ENCODE data around the gene ARHGAP8. TPM values are rescaled to one million over a fixed set of nuclear protein-coding genes. Genes with fewer than 3 reads are reported as not detected.

ARHGAP8 gene
- total and polyA plus RNA-seq, 2 donors (not counting 1 experiment from before 2014, with no cell fraction given), result 0.37 TPM; not detected in 1

- peaks cover 18 to 30% of the 10 kb centered on the region in 2 donors for H3K4me1 ChIP-seq (ENCODE audit: control insufficient read depth in 2 of 2, insufficient read depth in 2 of 2, low read length in 2 of 2)
- H3K4me3 Mint-ChIP-seq, result no peak overlapping the region
- no peaks in the 10 kb centered on the region for H3K36me3 ChIP-seq (replicated peaks in 1 of 2; ENCODE audit: control extremely low read depth in 1 of 2, control insufficient read depth in 1 of 2, extremely low read depth in 1 of 2, insufficient read depth in 2 of 2, low read length in 1 of 2)
- no peak for DNase-seq
- H3K27me3 Mint-ChIP-seq, result no peaks in the 10 kb centered on the region
- peaks cover 23% of the 10 kb centered on the region for H3K4me1 Mint-ChIP-seq
- H3K4me3 ChIP-seq (ENCODE audit: control extremely low read depth in 1 of 5, extremely low read depth in 1 of 5, insufficient read depth in 1 of 5, low read depth in 2 of 5, low read length in 4 of 5), result no peak overlapping the region
- no peaks in the 10 kb centered on the region for H4K20me1 ChIP-seq (ENCODE audit: control insufficient read depth, insufficient read depth, low read length, poor library complexity, severe bottlenecking)
- intact Hi-C loops (cut with micrococcal nuclease), result no loop called here
- peaks cover 21% of the 10 kb centered on the region for H3K79me2 ChIP-seq (ENCODE audit: control insufficient read depth, insufficient read depth, low read length)
- no peak overlapping the region for H3K4me2 ChIP-seq (replicated peaks; ENCODE audit: low read depth, low read length, poor library complexity, severe bottlenecking)
- H2AFZ ChIP-seq (ENCODE audit: insufficient read depth, low read depth, low read length, poor library complexity, severe bottlenecking), result no peak overlapping the region
- H3K27me3 ChIP-seq (replicated peaks in 1 of 4; ENCODE audit: control extremely low read depth in 1 of 4, control insufficient read depth in 3 of 4, insufficient read depth in 4 of 4, low read length in 3 of 4), result no peaks in the 10 kb centered on the region
- H3K27ac Mint-ChIP-seq, result peak overlapping the region; percentile 90
- peak overlapping the region; percentile 48 to 79 for H3K27ac ChIP-seq (ENCODE audit: low read length in 2 of 2)
- H3K9ac ChIP-seq (ENCODE audit: low read length), result no peak overlapping the region
- H3K9me3 Mint-ChIP-seq (ENCODE audit: insufficient read depth), result no peaks in the 10 kb centered on the region
- ChIA-PET CTCF (interaction anchor here (1.3 kb wide), 1 partner anchor 13 kb away, joined by 3 read pairs; no protein-coding TSS in a partner anchor), POLR2A (interaction anchor here (0.6 kb wide), 1 partner anchor 21 kb away, joined by 3 read pairs; no protein-coding TSS in a partner anchor)
- TF ChIP-seq CTCF (IDR thresholded peaks at IDR 0.05), result no peak
- no peak for TF ChIP-seq EZH2 (IDR thresholded peaks at IDR 0.05; ENCODE audit: borderline replicate concordance, insufficient read depth, low read depth, low read length, poor library complexity, severe bottlenecking)
- H3K9me3 ChIP-seq (ENCODE audit: control extremely low read depth in 1 of 3, control insufficient read depth in 2 of 3, insufficient read depth in 1 of 3, low read length in 2 of 3), result no peaks in the 10 kb centered on the region
- WGBS (ENCODE audit: insufficient coverage), result 75% methylated on average over 22 of the region's 23 CpGs
- ATAC-seq (ENCODE audit: low read depth), result no peak
These were observed 40.5 kb upstream of the ARHGAP8 start for GRCh38 chr22:44711690-44712555.

- ATAC-seq (ENCODE audit: low read depth), result no peak
- no peak overlapping the region for H3K4me3 ChIP-seq (ENCODE audit: control extremely low read depth in 1 of 5, extremely low read depth in 1 of 5, insufficient read depth in 1 of 5, low read depth in 2 of 5, low read length in 4 of 5)
- H3K4me1 Mint-ChIP-seq, result peaks cover 23% of the 10 kb centered on the region
These were observed 39.4 kb upstream of the ARHGAP8 start for GRCh38 chr22:44712962-44713361.

More at GRCh38 chr22:44712962-44713361, 39.4 kb upstream of the ARHGAP8 start:
- no peak for DNase-seq
- no peak overlapping the region for H2AFZ ChIP-seq (ENCODE audit: insufficient read depth, low read depth, low read length, poor library complexity, severe bottlenecking)
- H3K4me1 ChIP-seq (ENCODE audit: control insufficient read depth in 2 of 2, insufficient read depth in 2 of 2, low read length in 2 of 2), result peaks cover 18 to 31% of the 10 kb centered on the region in 2 donors
- no peaks in the 10 kb centered on the region for H3K27me3 Mint-ChIP-seq
- no peak for TF ChIP-seq EZH2 (IDR thresholded peaks at IDR 0.05; ENCODE audit: borderline replicate concordance, insufficient read depth, low read depth, low read length, poor library complexity, severe bottlenecking)
- no peak for TF ChIP-seq CTCF (IDR thresholded peaks at IDR 0.05)
- 95% methylated on average over 4 of the region's 8 CpGs for WGBS (ENCODE audit: insufficient coverage)
- H4K20me1 ChIP-seq (ENCODE audit: control insufficient read depth, insufficient read depth, low read length, poor library complexity, severe bottlenecking), result no peaks in the 10 kb centered on the region
- no peak overlapping the region for H3K4me3 Mint-ChIP-seq
- H3K9me3 ChIP-seq (ENCODE audit: control extremely low read depth in 1 of 3, control insufficient read depth in 2 of 3, insufficient read depth in 1 of 3, low read length in 2 of 3), result no peaks in the 10 kb centered on the region
- no peak overlapping the region for H3K27ac ChIP-seq (ENCODE audit: low read length in 2 of 2)
- ChIA-PET CTCF (interaction anchor here (0.7 to 1.3 kb wide), 2 partner anchors 15 to 23 kb away, joined by 3 read pairs; no protein-coding TSS in a partner anchor), POLR2A (no interaction called here)
- H3K36me3 ChIP-seq (replicated peaks in 1 of 2; ENCODE audit: control extremely low read depth in 1 of 2, control insufficient read depth in 1 of 2, extremely low read depth in 1 of 2, insufficient read depth in 2 of 2, low read length in 1 of 2), result no peaks in the 10 kb centered on the region
- no peak overlapping the region for H3K9ac ChIP-seq (ENCODE audit: low read length)
- no peaks in the 10 kb centered on the region for H3K27me3 ChIP-seq (replicated peaks in 1 of 4; ENCODE audit: control extremely low read depth in 1 of 4, control insufficient read depth in 3 of 4, insufficient read depth in 4 of 4, low read length in 3 of 4)
- H3K9me3 Mint-ChIP-seq (ENCODE audit: insufficient read depth), result no peaks in the 10 kb centered on the region
- H3K27ac Mint-ChIP-seq, result no peak overlapping the region
- peaks cover 10% of the 10 kb centered on the region for H3K79me2 ChIP-seq (ENCODE audit: control insufficient read depth, insufficient read depth, low read length)
- no peak overlapping the region for H3K4me2 ChIP-seq (replicated peaks; ENCODE audit: low read depth, low read length, poor library complexity, severe bottlenecking)
- intact Hi-C loops (cut with micrococcal nuclease), result no loop called here

Data from B cell (primary cell).